Measurements from ENCODE around the gene FBXO4.

DNA sequence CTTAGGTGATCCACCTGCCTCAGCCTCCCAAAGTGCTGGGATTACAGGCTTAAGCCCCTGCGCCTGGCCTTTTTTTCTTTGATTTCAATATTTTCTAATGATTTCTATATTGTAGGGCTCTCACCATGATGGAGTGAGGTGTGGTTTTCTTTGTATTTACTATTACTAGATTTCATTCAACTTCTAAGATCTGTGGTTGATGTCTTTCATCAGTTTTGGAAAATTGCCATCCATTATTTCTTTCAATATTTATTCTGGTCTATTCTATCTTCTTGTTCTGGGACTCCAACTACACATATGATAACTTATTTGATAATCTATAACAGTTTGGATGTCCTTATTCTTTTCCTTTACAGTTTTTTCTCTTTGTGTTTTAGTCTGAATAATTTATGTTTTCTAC is 31.9 kb downstream of the FBXO4 start:
- TF ChIP-seq CTCF (tag by site-specific recombination; IDR thresholded peaks at IDR 0.05) (no peak), HOXC10 (CRISPR knock-in tag; IDR thresholded peaks at IDR 0.05) (no peak), ZNF221 (tag by site-specific recombination; IDR thresholded peaks at IDR 0.05; ENCODE audit: borderline replicate concordance) (no peak), ZNF121 (tag by site-specific recombination; IDR thresholded peaks at IDR 0.05) (no peak), ZFP41 (tag by site-specific recombination; IDR thresholded peaks at IDR 0.05; ENCODE audit: borderline replicate concordance) (no peak), TCF7L2 (IDR thresholded peaks at IDR 0.05; ENCODE audit: borderline replicate concordance, low read depth, low read length) (no peak), MYNN (tag by site-specific recombination; IDR thresholded peaks at IDR 0.05; ENCODE audit: borderline replicate concordance) (no peak), ZBTB21 (tag by site-specific recombination; IDR thresholded peaks at IDR 0.05) (no peak), ZNF324 (tag by site-specific recombination; IDR thresholded peaks at IDR 0.05) (no peak), ZNF544 (tag by site-specific recombination; IDR thresholded peaks at IDR 0.05) (no peak), HOXA7 (CRISPR knock-in tag; IDR thresholded peaks at IDR 0.05; ENCODE audit: borderline replicate concordance) (no peak)
- TF ChIP-seq, protein P1, sequence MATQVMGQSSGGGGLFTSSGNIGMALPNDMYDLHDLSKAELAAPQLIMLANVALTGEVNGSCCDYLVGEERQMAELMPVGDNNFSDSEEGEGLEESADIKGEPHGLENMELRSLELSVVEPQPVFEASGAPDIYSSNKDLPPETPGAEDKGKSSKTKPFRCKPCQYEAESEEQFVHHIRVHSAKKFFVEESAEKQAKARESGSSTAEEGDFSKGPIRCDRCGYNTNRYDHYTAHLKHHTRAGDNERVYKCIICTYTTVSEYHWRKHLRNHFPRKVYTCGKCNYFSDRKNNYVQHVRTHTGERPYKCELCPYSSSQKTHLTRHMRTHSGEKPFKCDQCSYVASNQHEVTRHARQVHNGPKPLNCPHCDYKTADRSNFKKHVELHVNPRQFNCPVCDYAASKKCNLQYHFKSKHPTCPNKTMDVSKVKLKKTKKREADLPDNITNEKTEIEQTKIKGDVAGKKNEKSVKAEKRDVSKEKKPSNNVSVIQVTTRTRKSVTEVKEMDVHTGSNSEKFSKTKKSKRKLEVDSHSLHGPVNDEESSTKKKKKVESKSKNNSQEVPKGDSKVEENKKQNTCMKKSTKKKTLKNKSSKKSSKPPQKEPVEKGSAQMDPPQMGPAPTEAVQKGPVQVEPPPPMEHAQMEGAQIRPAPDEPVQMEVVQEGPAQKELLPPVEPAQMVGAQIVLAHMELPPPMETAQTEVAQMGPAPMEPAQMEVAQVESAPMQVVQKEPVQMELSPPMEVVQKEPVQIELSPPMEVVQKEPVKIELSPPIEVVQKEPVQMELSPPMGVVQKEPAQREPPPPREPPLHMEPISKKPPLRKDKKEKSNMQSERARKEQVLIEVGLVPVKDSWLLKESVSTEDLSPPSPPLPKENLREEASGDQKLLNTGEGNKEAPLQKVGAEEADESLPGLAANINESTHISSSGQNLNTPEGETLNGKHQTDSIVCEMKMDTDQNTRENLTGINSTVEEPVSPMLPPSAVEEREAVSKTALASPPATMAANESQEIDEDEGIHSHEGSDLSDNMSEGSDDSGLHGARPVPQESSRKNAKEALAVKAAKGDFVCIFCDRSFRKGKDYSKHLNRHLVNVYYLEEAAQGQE (tag by site-specific recombination; IDR thresholded peaks at IDR 0.05): no peak
- TF ChIP-seq, protein P2, sequence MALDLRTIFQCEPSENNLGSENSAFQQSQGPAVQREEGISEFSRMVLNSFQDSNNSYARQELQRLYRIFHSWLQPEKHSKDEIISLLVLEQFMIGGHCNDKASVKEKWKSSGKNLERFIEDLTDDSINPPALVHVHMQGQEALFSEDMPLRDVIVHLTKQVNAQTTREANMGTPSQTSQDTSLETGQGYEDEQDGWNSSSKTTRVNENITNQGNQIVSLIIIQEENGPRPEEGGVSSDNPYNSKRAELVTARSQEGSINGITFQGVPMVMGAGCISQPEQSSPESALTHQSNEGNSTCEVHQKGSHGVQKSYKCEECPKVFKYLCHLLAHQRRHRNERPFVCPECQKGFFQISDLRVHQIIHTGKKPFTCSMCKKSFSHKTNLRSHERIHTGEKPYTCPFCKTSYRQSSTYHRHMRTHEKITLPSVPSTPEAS (tag by site-specific recombination; IDR thresholded peaks at IDR 0.05): no peak

Measured in HEK293 (cell line).